ENCODE data around the gene TMEM209.
"Not testable (repeated sequence)": the region's sequence is repeated elsewhere in the genome, so short reads cannot be mapped to it uniquely, and the experiment has no call there.

The TMEM209 gene

GRCh38 chr7:130216750-130217149, 11.5 kb upstream of the TMEM209 start:
- DNase-seq: no peak

DNA sequence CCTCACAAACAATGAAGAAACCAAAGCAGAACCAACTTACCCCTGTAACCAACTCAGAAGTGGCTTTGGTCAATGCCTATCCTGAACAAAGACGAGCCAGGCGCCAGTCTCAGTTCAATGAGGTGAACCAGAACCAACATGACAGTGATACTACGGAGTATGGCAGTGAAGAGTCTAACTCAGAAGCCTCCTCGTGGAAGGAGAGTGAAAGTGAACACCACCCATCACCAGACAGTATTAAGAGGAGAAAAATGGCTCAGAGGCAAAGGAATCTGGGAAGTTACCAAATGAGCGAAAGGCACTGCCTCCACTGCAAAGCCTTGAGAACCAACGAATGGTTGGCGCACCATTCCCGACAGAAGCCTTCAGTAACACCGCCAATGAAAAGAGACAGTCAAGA, 10.8 kb upstream of the TMEM209 start:
- DNase-seq: no peak

- no peak for DNase-seq
These were observed 8.6 kb upstream of the TMEM209 start for GRCh38 chr7:130213828-130214227.

DNA sequence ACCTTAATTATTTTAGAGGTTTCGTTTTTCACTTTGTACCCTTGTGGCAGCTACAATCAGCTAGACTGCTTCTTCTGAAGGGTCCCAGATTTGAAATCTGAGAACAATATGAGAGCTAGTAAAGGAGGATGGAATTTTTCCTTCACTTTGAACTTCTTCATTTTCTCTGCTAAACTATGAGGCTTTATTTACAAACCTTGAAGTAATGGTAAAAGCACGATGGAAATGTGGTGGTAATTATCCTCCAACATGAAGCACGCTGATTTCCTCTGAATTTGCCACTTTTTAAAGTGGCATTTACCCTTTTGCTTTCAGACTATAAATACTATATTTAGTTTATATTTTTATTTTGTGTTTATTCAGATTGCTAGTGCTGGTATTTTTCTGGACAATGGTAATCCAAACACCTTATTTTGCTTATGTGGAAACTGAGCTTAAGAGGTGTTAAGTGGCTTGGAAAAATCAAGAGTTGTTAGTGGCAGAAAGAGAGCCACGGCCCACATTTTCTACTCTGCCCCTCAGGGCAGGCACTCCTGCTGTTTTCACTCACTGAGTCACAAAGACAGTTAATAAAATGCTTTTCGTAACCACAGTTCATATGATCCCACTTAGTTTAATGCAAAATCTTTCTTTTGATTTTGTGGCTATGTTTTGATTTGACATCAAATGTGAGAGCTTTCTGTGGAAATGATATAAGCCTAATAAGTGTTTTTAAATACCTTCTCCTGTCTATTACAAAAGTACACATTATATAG, 5.2 kb upstream of the TMEM209 start:
- DNase-seq: no peak

DNA sequence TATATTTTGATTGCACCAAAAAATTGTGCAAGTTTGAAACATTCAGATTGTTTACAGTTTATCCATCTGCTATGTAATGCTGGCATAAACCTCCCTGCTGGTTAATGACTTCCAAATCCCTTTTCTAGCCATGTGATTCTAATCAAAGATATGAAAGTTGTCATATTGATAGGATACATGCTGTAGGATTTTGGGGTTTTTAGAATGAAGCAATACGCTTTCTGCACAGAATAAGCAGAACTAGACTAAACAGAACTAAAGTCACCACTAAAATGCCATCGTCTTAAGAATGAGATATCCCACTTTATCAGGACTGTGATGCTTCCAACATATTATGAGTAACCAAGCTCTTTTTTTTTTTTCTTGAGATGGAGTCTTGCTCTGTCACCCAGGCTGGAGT, 3.3 kb upstream of the TMEM209 start:
- DNase-seq: no peak

DNA sequence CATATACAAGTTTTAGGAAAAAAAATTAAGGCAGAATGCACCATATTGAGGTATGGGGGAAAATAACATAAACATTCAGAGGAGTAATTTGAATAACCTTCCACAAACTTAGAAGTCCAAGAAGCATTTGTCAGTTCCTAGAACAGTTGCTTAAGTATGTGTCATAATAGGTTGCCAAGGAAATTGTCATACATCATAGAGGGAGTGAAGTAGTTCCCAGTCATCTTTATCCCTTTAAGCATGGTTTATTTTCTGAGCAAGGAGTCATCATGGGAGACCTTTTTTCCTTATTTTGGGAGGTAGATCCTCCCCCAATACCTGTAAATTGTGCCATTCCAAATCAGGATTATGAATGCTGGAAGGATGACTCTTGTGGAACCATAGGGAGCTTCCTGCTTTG, 2.4 kb upstream of the TMEM209 start, which contains the start of gene SSMEM1:
SSMEM1 (plus strand) TSS at position 219 of the 400 bp plus-strand sequence; CDS start at position 270, 51 bp downstream.
- no peak for DNase-seq

- no peak for DNase-seq
These were observed 1.8 kb upstream of the TMEM209 start for GRCh38 chr7:130207033-130207432.

DNA sequence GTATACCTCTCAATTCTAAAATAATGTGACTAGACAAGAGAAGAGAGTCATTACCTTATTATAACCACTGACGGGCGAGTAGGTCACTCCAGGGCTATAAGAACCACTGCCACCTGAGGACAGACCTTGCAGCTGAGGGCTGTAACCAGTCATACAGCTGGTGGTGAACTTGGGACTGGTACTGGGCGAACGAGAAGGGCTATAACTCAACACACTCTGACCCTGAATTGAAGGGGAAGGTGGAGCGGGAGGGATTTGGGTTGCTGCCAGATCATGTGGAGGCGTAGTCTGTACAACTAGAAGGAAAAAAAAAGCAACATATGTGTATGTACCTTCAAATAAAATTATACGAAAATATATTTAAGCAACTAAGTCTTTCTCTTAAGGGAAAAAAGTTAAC, 3.4 kb downstream of the TMEM209 start:
- DNase-seq: no peak

DNA sequence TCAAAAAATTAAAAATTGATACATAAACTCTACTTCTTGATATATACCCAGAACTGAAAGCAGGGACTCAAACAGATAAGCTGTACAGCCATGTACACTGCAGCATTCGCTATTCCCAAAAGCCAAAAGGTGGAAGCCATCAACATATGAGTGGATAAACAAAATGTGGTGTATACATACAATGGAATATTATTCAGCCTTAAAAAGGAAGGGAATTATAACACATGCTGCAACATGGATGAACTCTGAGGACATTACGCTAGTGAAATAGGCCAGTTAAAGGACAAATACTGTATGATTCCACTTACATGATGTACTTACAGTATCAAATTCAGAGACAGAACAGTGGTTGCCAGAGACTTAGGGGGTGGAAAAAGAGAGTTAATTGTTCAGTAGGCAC, 8.1 kb downstream of the TMEM209 start:
- DNase-seq: no peak

DNA sequence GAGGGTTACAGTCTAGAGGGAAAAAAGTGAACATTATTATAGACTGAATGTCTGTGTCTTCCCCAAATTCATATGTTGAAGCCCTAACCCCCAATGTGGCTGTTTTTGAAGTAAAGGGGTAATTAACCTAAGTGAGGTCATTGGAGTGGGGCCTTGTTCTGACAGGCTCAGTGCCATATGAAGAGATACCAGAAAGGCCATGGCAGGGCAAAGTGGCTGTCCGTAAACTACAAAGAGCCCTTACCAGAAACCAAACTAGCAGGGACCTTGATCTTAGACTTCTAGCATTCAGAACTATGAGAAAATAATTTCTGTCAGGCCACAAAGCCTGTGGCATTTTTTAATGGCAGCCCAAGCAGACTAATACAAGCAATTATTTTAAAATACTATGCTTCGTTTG, 8.7 kb downstream of the TMEM209 start:
- DNase-seq: no peak

DNA sequence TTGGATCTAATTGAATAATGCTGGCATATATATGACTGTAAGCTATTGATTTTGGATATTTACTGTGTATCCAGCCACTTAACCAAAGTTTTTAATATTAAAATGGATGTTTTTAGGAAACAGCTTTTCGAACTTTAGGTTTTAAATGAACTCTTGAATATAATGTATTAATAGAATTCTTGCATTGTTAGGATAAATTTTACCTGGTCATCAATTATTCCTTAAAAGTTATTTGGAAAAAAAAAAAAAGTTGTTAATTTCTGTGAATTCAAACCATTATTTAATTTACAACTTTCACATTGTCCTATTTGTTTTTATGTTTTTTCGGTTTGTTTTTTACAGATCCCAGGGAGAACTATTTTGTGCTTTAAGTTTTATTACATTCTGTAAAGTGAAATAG, 9.8 kb downstream of the TMEM209 start:
- DNase-seq: no peak

DNA sequence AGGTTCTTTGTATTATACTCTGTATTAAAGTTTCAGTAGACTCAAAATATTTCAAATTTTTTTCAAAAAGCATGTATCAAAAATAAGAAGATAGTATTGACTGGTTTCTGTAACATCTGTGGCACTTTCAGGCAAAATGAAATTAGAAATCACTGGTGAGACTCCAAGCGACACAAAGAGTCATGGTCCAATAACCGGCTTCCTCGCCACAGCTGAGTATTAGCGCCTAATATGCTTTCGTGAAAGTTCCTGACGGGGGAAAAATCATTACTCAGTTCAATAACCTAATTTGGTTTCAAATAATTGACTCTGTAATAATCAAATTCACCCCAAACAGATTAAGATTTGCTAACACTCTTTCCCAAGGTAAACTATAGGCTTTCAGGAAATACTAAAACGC, 13.4 kb downstream of the TMEM209 start:
- DNase-seq: no peak

GRCh38 chr7:130189343-130189742, 15.9 kb downstream of the TMEM209 start:
- no peak for DNase-seq

DNA sequence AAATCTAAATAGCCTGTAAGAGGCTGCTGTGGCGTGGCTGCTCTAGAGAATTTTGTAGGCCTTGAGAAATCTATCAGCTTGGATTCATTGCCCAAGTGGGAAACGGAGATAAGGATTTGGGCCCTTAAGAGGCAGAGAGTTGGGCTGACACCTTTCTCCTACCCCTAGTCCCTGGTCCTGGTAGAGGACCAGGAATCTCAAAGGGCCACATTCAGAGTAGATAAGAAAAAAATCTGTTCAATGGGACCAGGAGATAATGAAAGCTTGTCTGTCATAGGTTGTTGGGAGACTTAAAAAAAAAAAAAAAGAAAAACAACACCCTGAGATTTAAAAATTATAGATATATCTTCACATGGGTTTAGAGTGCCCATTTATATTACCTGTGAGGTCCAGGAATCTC, 17.8 kb downstream of the TMEM209 start:
- DNase-seq: no peak

- not testable (repeated sequence) for DNase-seq
These were observed 20.9 kb downstream of the TMEM209 start for GRCh38 chr7:130184349-130184748.

GRCh38 chr7:130182990-130183389, 22.2 kb downstream of the TMEM209 start:
- DNase-seq: no peak

DNA sequence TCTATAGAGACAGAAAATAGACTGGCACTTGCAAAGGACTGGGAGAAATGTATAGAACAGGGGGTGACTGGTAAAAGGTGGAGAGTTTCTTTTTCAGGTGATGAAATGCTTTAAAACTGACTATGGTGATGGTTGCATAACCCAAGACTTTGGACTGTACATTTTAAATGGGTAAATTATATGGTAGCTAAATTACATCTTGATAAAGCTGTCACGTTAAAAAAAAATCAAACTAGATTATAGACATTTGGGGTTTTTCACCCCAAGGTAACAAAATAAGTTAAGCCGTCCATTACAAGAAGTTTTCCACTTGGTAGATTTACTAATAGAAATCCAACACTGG, 24.0 kb downstream of the TMEM209 start:
- DNase-seq: no peak

DNA sequence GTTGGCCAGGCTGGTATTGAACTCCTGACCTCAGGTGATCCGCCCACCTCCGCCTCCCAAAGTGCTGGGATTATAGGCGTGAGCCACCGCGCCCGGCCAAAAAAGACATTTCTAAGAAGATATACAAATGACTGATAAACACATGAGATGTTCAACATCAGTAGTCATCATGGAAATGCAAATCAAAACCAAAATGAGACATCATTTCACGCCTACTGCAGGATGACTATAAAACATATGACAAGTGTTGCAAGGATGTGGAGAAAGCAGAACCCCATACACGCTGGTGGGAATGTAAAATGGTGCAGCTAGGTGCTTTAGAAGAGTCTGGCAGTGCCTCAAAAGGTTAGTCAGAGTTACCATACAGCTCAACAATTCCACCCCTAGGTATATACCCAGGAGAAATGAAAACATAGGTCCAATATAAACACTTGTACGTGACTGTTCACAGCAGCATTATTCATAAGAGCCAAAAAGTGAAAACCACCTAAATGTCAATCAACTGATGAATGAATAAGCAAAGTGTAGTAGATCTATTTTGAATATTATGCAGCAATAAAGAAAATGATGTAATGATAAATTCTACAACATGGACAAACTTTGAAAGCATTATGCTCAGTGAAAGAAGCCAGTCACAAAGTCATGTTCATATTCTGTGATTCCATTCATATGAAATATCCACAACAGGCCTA, 24.5 kb downstream of the TMEM209 start:
- DNase-seq: no peak

- DNase-seq: no peak
These were observed 25.6 kb downstream of the TMEM209 start for GRCh38 chr7:130179631-130180030.

GRCh38 chr7:130178251-130178650, 27.0 kb downstream of the TMEM209 start:
- no peak for DNase-seq

- DNase-seq: no peak
These were observed 30.8 kb downstream of the TMEM209 start for GRCh38 chr7:130174237-130174959.

- no peak for DNase-seq
These were observed 43.0 kb downstream of the TMEM209 start for GRCh38 chr7:130162196-130162595.

- DNase-seq: no peak
These were observed 44.8 kb downstream of the TMEM209 start for GRCh38 chr7:130160455-130160854.

- no peak for DNase-seq
These were observed 45.2 kb downstream of the TMEM209 start for GRCh38 chr7:130160023-130160422.
